ENCODE data around the gene PRSS12. TPM values are rescaled to one million over a fixed set of nuclear protein-coding genes. Genes with fewer than 3 reads are reported as not detected.
A peak's percentile ranks its signal among the peaks of the same experiment; 100 is the strongest.

Gene PRSS12
- polyA plus RNA-seq, 3 donors, result not detected

DNA sequence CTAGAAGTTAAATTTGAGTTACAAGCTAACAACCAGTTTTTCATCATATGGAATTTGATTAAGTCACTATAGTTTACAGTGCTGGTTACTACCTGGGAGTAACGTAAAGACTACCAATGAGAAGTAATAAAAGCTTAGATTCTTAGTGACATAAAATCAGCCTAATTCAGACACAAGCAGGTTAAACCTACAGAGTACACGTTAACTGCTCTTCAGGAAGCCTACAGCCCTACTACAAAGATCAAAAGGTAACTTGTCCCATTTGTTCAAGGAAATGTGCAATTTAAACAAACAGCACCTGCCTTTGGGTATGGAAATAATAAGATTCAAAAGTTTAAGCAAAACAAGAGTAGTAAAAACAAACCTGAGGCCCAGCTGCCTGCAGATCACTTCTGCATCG is 21.5 kb downstream of the PRSS12 start:
- Mint-ChIP-seq H3K36me3 (no peaks in the 10 kb centered on the region), H3K4me1 (peaks cover 3% of the 10 kb centered on the region), H3K27me3 (ENCODE audit: low read depth in 3 of 3) (no peaks in the 10 kb centered on the region), H3K27ac (peak overlapping the region in 1 of 7 donors; percentile 20), H3K9me3 (peaks cover 0 to 4% (median 0%) of the 10 kb centered on the region in 7 donors), H3K4me3 (no peak overlapping the region)
- H2AFZ ChIP-seq (ENCODE audit: insufficient read depth, low read depth, low read length, poor library complexity, severe bottlenecking), result no peak overlapping the region
- no peaks in the 10 kb centered on the region for H3K79me2 ChIP-seq (ENCODE audit: insufficient read depth, low read length)
- H3K9ac ChIP-seq (ENCODE audit: insufficient read depth, low read length, poor library complexity, severe bottlenecking), result no peak overlapping the region
- TF ChIP-seq, protein P1, sequence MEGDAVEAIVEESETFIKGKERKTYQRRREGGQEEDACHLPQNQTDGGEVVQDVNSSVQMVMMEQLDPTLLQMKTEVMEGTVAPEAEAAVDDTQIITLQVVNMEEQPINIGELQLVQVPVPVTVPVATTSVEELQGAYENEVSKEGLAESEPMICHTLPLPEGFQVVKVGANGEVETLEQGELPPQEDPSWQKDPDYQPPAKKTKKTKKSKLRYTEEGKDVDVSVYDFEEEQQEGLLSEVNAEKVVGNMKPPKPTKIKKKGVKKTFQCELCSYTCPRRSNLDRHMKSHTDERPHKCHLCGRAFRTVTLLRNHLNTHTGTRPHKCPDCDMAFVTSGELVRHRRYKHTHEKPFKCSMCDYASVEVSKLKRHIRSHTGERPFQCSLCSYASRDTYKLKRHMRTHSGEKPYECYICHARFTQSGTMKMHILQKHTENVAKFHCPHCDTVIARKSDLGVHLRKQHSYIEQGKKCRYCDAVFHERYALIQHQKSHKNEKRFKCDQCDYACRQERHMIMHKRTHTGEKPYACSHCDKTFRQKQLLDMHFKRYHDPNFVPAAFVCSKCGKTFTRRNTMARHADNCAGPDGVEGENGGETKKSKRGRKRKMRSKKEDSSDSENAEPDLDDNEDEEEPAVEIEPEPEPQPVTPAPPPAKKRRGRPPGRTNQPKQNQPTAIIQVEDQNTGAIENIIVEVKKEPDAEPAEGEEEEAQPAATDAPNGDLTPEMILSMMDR (IDR thresholded peaks at IDR 0.05), result no peak
- 100% methylated on average over 1 of the region's 3 CpGs for WGBS (ENCODE audit: insufficient coverage)
- H3K27me3 ChIP-seq (ENCODE audit: control insufficient read depth in 2 of 2, insufficient read depth in 2 of 2, low read length in 2 of 2), result no peaks in the 10 kb centered on the region
- intact Hi-C loops (cut with micrococcal nuclease), result no loop called here
- H3K27ac ChIP-seq (ENCODE audit: low read depth in 1 of 2, low read length in 2 of 2), result no peak overlapping the region
- no peaks in the 10 kb centered on the region for H3K36me3 ChIP-seq (replicated peaks in 1 of 2; ENCODE audit: control insufficient read depth in 1 of 2, insufficient read depth in 2 of 2, low read length in 2 of 2)
- H3K4me2 ChIP-seq (replicated peaks; ENCODE audit: extremely low read depth, low read length, poor library complexity, severe bottlenecking), result no peak overlapping the region
- no peak for DNase-seq
- no peaks in the 10 kb centered on the region for H3K9me3 ChIP-seq (replicated peaks in 1 of 2; ENCODE audit: control insufficient read depth in 1 of 2, insufficient read depth in 1 of 2, low read length in 2 of 2)
- no peaks in the 10 kb centered on the region for H3K4me1 ChIP-seq (ENCODE audit: control insufficient read depth in 1 of 2, insufficient read depth in 2 of 2, low read length in 2 of 2)
- no peak overlapping the region for H3K4me3 ChIP-seq (replicated peaks in 1 of 3; ENCODE audit: low read depth in 2 of 3, low read length in 3 of 3)
- no peaks in the 10 kb centered on the region for H4K20me1 ChIP-seq (ENCODE audit: insufficient read depth, low read length)

DNA sequence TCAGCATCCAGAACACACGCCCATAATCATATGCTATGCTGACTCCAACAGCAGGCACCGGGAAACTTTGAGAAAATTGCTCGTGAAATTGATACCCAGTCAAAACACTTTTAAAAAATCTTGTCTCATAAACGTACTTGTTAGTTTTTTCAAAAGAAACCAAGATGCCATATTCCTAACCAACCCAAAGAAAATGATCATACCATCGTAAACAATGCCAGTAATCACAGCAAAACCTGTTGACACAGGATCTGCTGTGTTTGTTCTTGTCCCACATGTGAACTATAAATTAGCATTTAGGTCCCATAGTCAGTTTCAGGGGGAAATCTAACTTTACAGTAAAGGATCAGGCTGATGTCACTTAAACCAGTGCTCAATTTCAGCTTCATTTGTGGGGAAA is 23.0 kb downstream of the PRSS12 start:
- H3K4me2 ChIP-seq (replicated peaks; ENCODE audit: extremely low read depth, low read length, poor library complexity, severe bottlenecking), result no peak overlapping the region
- WGBS (ENCODE audit: insufficient coverage), result 100% methylated on average over 5 of the region's 5 CpGs
- Mint-ChIP-seq H3K4me3 (no peak overlapping the region), H3K27me3 (ENCODE audit: low read depth in 3 of 3) (no peaks in the 10 kb centered on the region), H3K9me3 (peaks cover 0 to 4% (median 0%) of the 10 kb centered on the region in 7 donors), H3K4me1 (peaks cover 3% of the 10 kb centered on the region), H3K27ac (no peak overlapping the region), H3K36me3 (no peaks in the 10 kb centered on the region)
- no peaks in the 10 kb centered on the region for H3K9me3 ChIP-seq (replicated peaks in 1 of 2; ENCODE audit: control insufficient read depth in 1 of 2, insufficient read depth in 1 of 2, low read length in 2 of 2)
- H3K79me2 ChIP-seq (ENCODE audit: insufficient read depth, low read length), result no peaks in the 10 kb centered on the region
- no peak overlapping the region for H3K27ac ChIP-seq (ENCODE audit: low read depth in 1 of 2, low read length in 2 of 2)
- H3K36me3 ChIP-seq (replicated peaks in 1 of 2; ENCODE audit: control insufficient read depth in 1 of 2, insufficient read depth in 2 of 2, low read length in 2 of 2), result no peaks in the 10 kb centered on the region
- no peak overlapping the region for H3K9ac ChIP-seq (ENCODE audit: insufficient read depth, low read length, poor library complexity, severe bottlenecking)
- no peaks in the 10 kb centered on the region for H4K20me1 ChIP-seq (ENCODE audit: insufficient read depth, low read length)
- H3K27me3 ChIP-seq (ENCODE audit: control insufficient read depth in 2 of 2, insufficient read depth in 2 of 2, low read length in 2 of 2), result no peaks in the 10 kb centered on the region
- TF ChIP-seq, protein P1 (IDR thresholded peaks at IDR 0.05), result no peak
- no peak overlapping the region for H2AFZ ChIP-seq (ENCODE audit: insufficient read depth, low read depth, low read length, poor library complexity, severe bottlenecking)
- DNase-seq, result no peak
- H3K4me1 ChIP-seq (ENCODE audit: control insufficient read depth in 1 of 2, insufficient read depth in 2 of 2, low read length in 2 of 2), result no peaks in the 10 kb centered on the region
- H3K4me3 ChIP-seq (replicated peaks in 1 of 3; ENCODE audit: low read depth in 2 of 3, low read length in 3 of 3), result no peak overlapping the region
- intact Hi-C loops (cut with micrococcal nuclease), result no loop called here
